Activated naive CD8-positive, alpha-beta T cell (primary cell): ENCODE results near the gene APOC1.
"Not testable (repeated sequence)": the region's sequence is repeated elsewhere in the genome, so short reads cannot be mapped to it uniquely, and the experiment has no call there.

Experiments
- H3K27ac Mint-ChIP-seq: one replicate; pipeline ENCODE4 v1.8.0; 2021; ENCODE audit warnings: mixed read lengths
- H3K27me3 Mint-ChIP-seq: one replicate; pipeline ENCODE4 v1.8.0; 2021; ENCODE audit warnings: mixed read lengths
- H3K36me3 Mint-ChIP-seq: one replicate; pipeline ENCODE4 v1.8.0; 2021; ENCODE audit warnings: mixed read lengths
- H3K4me1 Mint-ChIP-seq: one replicate; pipeline ENCODE4 v1.8.0; 2021; ENCODE audit warnings: low read depth, mixed read lengths
- H3K4me3 Mint-ChIP-seq: one replicate; pipeline ENCODE4 v1.8.0; 2021; ENCODE audit warnings: mild to moderate bottlenecking, mixed read lengths
- H3K9me3 Mint-ChIP-seq: one replicate; pipeline ENCODE4 v1.8.0; 2021; ENCODE audit warnings: low read depth, mixed read lengths

APOC1 gene

GRCh38 chr19:44914433-44915206 lies at the start of gene APOC1:
Gene APOC1 (plus strand): TSS chr19:44914608. CDS start chr19:44914892, 284 bp downstream.
- H3K4me3 Mint-ChIP-seq, result peak within 1 kb of the TSS; percentile 92
- H3K27me3 Mint-ChIP-seq, result peaks cover 13% of the 10 kb centered on the region
- H3K27ac Mint-ChIP-seq, result peak within 1 kb of the TSS; percentile 50
- H3K36me3 Mint-ChIP-seq, H3K9me3 Mint-ChIP-seq, H3K4me1 Mint-ChIP-seq: not testable (repeated sequence)

- peaks cover 2% of the 10 kb centered on the region for H3K27me3 Mint-ChIP-seq
- no peaks in the 10 kb centered on the region for H3K4me1 Mint-ChIP-seq
- H3K4me3 Mint-ChIP-seq, result no peak overlapping the region
- no peak overlapping the region for H3K27ac Mint-ChIP-seq
- no peaks in the 10 kb centered on the region for H3K36me3 Mint-ChIP-seq
- no peaks in the 10 kb centered on the region for H3K9me3 Mint-ChIP-seq
These were observed 49.1 kb upstream of the APOC1 start for GRCh38 chr19:44865196-44865767.

- H3K36me3 Mint-ChIP-seq, result no peaks in the 10 kb centered on the region
- no peak overlapping the region for H3K4me3 Mint-ChIP-seq
- H3K27ac Mint-ChIP-seq, result no peak overlapping the region
- H3K27me3 Mint-ChIP-seq, result peaks cover 2% of the 10 kb centered on the region
- no peaks in the 10 kb centered on the region for H3K9me3 Mint-ChIP-seq
- no peaks in the 10 kb centered on the region for H3K4me1 Mint-ChIP-seq
These were observed 47.7 kb upstream of the APOC1 start for GRCh38 chr19:44866664-44867063.

DNA sequence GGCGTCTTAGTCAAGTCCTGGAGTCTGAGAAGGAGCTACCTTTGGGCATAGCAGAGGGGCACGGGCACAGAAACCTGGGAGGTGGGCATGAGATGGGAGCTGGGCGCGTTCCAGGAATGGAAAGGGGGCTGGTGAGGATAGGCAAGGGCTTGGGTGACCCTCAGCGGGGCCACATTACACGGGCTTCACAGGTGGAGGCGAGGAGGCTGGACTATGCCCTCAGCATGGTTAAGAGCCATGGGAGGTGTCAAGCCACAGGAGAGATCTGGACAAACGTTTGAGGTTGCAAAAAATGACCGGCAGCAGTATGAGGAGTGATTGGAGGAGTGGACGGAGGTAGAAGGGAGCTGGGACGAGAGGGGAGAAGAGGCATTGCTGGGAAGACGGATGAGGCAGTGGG lies 46.8 kb upstream of the APOC1 start:
- Mint-ChIP-seq H3K36me3 (no peaks in the 10 kb centered on the region), H3K9me3 (no peaks in the 10 kb centered on the region), H3K27ac (no peak overlapping the region), H3K4me1 (no peaks in the 10 kb centered on the region), H3K27me3 (no peaks in the 10 kb centered on the region), H3K4me3 (no peak overlapping the region)

GRCh38 chr19:44869733-44870470 lies 44.5 kb upstream of the APOC1 start:
- no peak overlapping the region for H3K27ac Mint-ChIP-seq
- H3K4me3 Mint-ChIP-seq, result no peak overlapping the region
- H3K9me3 Mint-ChIP-seq, result no peaks in the 10 kb centered on the region
- no peaks in the 10 kb centered on the region for H3K27me3 Mint-ChIP-seq
- H3K4me1 Mint-ChIP-seq, result no peaks in the 10 kb centered on the region
- H3K36me3 Mint-ChIP-seq, result no peaks in the 10 kb centered on the region

- Mint-ChIP-seq H3K27me3 (no peaks in the 10 kb centered on the region), H3K36me3 (no peaks in the 10 kb centered on the region), H3K4me1 (peaks cover 6% of the 10 kb centered on the region), H3K4me3 (no peak overlapping the region), H3K9me3 (no peaks in the 10 kb centered on the region), H3K27ac (no peak overlapping the region)
These were observed 42.6 kb upstream of the APOC1 start for GRCh38 chr19:44871809-44872208.

DNA sequence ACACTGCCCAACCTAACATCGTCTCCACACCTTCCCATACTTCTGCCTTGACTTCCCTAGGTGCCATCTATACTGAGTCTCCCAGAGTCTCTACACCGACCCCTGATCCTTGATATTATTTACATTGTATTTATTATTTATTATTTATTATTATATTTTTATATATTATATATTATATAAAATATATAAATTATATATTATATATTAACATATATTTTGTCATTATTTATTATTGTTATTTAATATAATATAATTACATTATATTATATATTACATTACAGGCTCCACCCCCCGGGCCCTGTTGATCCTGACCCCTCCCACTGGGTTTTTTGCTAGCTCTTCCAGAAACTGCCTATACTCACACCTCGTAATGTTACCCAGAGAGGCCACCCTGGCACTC lies 41.7 kb upstream of the APOC1 start:
- Mint-ChIP-seq H3K4me1 (peaks cover 12% of the 10 kb centered on the region), H3K27ac (no peak overlapping the region), H3K27me3 (no peaks in the 10 kb centered on the region), H3K4me3 (no peak overlapping the region), H3K9me3 (no peaks in the 10 kb centered on the region), H3K36me3 (no peaks in the 10 kb centered on the region)

DNA sequence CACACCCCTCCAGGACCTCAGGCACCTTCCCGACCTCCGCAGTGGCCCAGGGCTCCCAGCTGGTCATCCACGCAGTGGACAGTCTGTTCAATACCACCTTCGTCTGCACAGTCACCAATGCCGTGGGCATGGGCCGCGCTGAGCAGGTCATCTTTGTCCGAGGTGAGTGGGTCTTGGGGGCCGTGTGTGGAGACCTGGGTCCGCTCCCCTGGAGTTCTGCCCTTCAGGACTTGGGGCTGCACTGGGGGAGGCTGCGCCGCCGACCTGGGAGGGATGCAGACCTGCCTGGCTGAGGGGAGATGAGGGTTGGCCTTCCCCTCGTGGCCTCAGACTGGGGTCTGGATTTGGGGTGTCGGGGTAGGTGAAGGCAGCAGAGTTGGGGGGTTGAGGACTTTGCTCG lies 40.1 kb upstream of the APOC1 start:
- Mint-ChIP-seq H3K4me1 (peaks cover 12% of the 10 kb centered on the region), H3K4me3 (no peak overlapping the region), H3K36me3 (no peaks in the 10 kb centered on the region), H3K27me3 (no peaks in the 10 kb centered on the region), H3K27ac (no peak overlapping the region), H3K9me3 (no peaks in the 10 kb centered on the region)

GRCh38 chr19:44875666-44876451 lies 38.5 kb upstream of the APOC1 start:
- H3K36me3 Mint-ChIP-seq, result no peaks in the 10 kb centered on the region

GRCh38 chr19:44876930-44877535 lies 37.4 kb upstream of the APOC1 start:
- Mint-ChIP-seq H3K27me3 (no peaks in the 10 kb centered on the region), H3K9me3 (no peaks in the 10 kb centered on the region), H3K4me1 (peaks cover 12% of the 10 kb centered on the region), H3K4me3 (no peak overlapping the region), H3K27ac (peak overlapping the region; percentile 28), H3K36me3 (no peaks in the 10 kb centered on the region)

More at GRCh38 chr19:44875666-44876451, 38.5 kb upstream of the APOC1 start:
- Mint-ChIP-seq H3K27me3 (no peaks in the 10 kb centered on the region), H3K27ac (no peak overlapping the region), H3K4me3 (no peak overlapping the region), H3K9me3 (no peaks in the 10 kb centered on the region), H3K4me1 (peaks cover 12% of the 10 kb centered on the region)

DNA sequence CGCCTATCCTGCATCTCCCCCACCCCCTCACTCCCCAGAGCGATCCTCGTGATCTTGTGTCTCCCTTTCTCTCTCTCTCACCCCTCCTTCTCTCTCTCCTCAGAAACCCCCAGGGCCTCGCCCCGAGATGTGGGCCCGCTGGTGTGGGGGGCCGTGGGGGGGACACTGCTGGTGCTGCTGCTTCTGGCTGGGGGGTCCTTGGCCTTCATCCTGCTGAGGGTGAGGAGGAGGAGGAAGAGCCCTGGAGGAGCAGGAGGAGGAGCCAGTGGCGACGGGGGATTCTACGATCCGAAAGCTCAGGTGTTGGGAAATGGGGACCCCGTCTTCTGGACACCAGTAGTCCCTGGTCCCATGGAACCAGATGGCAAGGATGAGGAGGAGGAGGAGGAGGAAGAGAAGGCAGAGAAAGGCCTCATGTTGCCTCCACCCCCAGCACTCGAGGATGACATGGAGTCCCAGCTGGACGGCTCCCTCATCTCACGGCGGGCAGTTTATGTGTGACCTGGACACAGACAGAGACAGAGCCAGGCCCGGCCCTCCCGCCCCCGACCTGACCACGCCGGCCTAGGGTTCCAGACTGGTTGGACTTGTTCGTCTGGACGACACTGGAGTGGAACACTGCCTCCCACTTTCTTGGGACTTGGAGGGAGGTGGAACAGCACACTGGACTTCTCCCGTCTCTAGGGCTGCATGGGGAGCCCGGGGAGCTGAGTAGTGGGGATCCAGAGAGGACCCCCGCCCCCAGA lies 36.1 kb upstream of the APOC1 start:
- Mint-ChIP-seq H3K27me3 (no peaks in the 10 kb centered on the region), H3K9me3 (no peaks in the 10 kb centered on the region), H3K4me3 (no peak overlapping the region), H3K36me3 (no peaks in the 10 kb centered on the region), H3K4me1 (peaks cover 12% of the 10 kb centered on the region), H3K27ac (no peak overlapping the region)

DNA sequence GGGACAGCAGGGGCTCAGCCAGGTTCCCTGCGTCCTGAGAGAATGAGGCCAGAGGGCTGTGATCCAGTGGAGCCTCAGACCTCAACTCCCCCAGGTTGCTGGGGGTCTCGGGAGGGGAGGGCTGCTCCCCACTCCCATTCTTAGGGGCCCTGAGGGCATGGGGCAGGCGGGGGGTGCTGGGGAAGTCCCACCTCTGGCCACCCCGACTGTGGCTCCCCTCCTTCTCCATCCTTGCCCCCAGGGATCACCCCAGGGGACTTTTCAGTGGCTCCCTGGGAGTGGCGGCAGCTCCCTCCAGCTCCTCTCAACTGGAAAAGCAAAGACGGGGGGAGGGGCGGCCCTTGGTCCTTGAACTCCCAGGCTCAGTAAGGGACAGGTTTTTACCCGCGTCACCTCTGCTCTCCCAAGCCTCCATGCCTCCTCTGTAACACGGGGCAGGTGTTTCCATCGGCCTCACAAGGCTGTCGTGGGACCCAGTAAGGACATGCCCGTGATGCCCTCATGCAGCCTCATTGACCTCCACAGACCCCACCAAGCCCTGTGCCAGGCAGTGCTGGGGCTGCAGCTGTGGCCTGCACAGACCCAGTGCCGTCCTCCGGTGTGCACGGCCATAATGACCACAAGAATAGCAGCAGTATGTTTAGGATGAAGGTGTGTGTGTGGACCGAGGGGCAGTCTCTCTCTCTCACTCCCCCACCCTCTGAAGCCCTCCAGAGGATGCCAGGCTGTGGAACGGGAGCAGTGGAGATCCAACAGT lies 34.9 kb upstream of the APOC1 start:
- H3K4me1 Mint-ChIP-seq, result peaks cover 12% of the 10 kb centered on the region
- no peak overlapping the region for H3K4me3 Mint-ChIP-seq
- no peaks in the 10 kb centered on the region for H3K36me3 Mint-ChIP-seq
- H3K27ac Mint-ChIP-seq, result no peak overlapping the region
- no peaks in the 10 kb centered on the region for H3K27me3 Mint-ChIP-seq
- H3K9me3 Mint-ChIP-seq, result no peaks in the 10 kb centered on the region

DNA sequence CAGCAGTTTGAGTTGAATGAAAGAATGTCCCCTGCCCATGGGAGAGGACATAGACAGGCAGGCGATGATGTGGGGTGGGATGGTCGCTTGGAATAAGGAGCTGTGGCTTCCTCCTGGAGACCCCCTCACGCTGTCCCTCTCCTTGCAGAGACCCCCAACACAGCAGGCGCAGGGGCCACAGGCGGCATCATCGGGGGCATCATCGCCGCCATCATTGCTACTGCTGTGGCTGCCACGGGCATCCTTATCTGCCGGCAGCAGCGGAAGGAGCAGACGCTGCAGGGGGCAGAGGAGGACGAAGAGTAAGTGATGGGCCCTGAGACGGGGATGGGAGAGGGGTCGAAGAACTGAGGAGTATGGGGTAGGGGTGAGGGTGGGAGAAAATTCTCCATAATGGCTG lies 32.3 kb upstream of the APOC1 start:
- Mint-ChIP-seq H3K4me1 (peaks cover 4% of the 10 kb centered on the region), H3K27ac (no peak overlapping the region), H3K9me3 (no peaks in the 10 kb centered on the region), H3K27me3 (no peaks in the 10 kb centered on the region), H3K36me3 (no peaks in the 10 kb centered on the region), H3K4me3 (no peak overlapping the region)
